CD4-positive, alpha-beta T cell (primary cell): ENCODE data around the gene ATG16L1. TPM values are rescaled to one million over a fixed set of nuclear protein-coding genes. Genes with fewer than 3 reads are reported as not detected.

Experiments used
- ATAC-seq: fragments of 200-7000 bp; cut with Tn5 transposase; one replicate; pipeline ENCODE4 v1.10.0; 2022; ENCODE audit warnings: mild to moderate bottlenecking; ENCODE audit not compliant: poor library complexity
- CTCF ChIA-PET: fragments of 350-600 bp; sonication (Branson Sonifier 250); formaldehyde crosslinking; loops from one replicate; lab custom pipeline; 2021; ENCODE audit warnings: antibody characterized with exemption, inconsistent platforms; lab: Charles Lee
- POLR2A ChIA-PET: fragments of 350-600 bp; sonication (Branson Sonifier 250); formaldehyde crosslinking; loops from one replicate; lab custom pipeline; 2021; ENCODE audit warnings: antibody characterized with exemption, inconsistent platforms; lab: Charles Lee
- DNase-seq, 14 experiments: peaks; one replicate each; pipeline ENCODE4 v3.0.0-alpha.2; 2013 to 2020; ENCODE audit warnings: mixed read lengths in 2 of 14
- H3K27ac ChIP-seq, 2 donors: one replicate each; pipeline versions ENCODE4 v1.5.1 to v1.7.0; 2013; ENCODE audit warnings: low read length in 2 of 2, low read depth in 1 of 2, mild to moderate bottlenecking in 1 of 2
- H3K27me3 ChIP-seq, 2 experiments: 1 replicate in 1 of 2; 2 replicates in 1 of 2; pipeline versions ENCODE4 v1.6.1 to v1.7.0; 2013; ENCODE audit warnings: low read length in 2 of 2, control low read depth in 1 of 2, mild to moderate bottlenecking in 1 of 2, moderate library complexity in 1 of 2; ENCODE audit not compliant: insufficient read depth in 2 of 2, control insufficient read depth in 1 of 2
- H3K36me3 ChIP-seq: one replicate; pipeline ENCODE4 v1.6.1; 2013; ENCODE audit warnings: low read length, control low read depth; ENCODE audit not compliant: insufficient read depth
- H3K4me1 ChIP-seq: one replicate; pipeline ENCODE4 v1.6.1; 2013; ENCODE audit warnings: low read length, control low read depth; ENCODE audit not compliant: insufficient read depth
- H3K4me3 ChIP-seq: one replicate; pipeline ENCODE4 v1.5.1; 2013; ENCODE audit warnings: mild to moderate bottlenecking, low read length, moderate library complexity
- H3K9me3 ChIP-seq, 2 experiments: 1 replicate in 1 of 2; 2 replicates in 1 of 2; pipeline versions ENCODE4 v1.6.1 to v1.7.0; 2013; ENCODE audit warnings: low read length in 2 of 2, mild to moderate bottlenecking in 2 of 2, control low read depth in 1 of 2, moderate library complexity in 1 of 2; ENCODE audit not compliant: control insufficient read depth in 1 of 2, insufficient read depth in 1 of 2
- H3K27ac Mint-ChIP-seq: one replicate; pipeline ENCODE4 v1.8.0; 2020; ENCODE audit warnings: mixed read lengths
- H3K27me3 Mint-ChIP-seq: one replicate; pipeline ENCODE4 v1.8.0; 2021; ENCODE audit warnings: mixed read lengths
- H3K36me3 Mint-ChIP-seq: one replicate; pipeline ENCODE4 v1.8.0; 2021; ENCODE audit warnings: low read depth, mixed read lengths
- H3K4me1 Mint-ChIP-seq: one replicate; pipeline ENCODE4 v1.8.0; 2021; ENCODE audit warnings: low read depth, mixed read lengths
- H3K4me3 Mint-ChIP-seq: one replicate; pipeline ENCODE4 v1.8.0; 2020; ENCODE audit warnings: mild to moderate bottlenecking, mixed read lengths
- H3K9me3 Mint-ChIP-seq: one replicate; pipeline ENCODE4 v1.8.0; 2020; ENCODE audit warnings: mixed read lengths
- intact Hi-C, 2 experiments: fragments of 100-400 bp; cut with DNase I in 1 of 2; cut with micrococcal nuclease in 1 of 2; formaldehyde crosslinking; loops; one replicate each; pipeline versions ENCODE4 v1.15.1 to v1.9.0; 2023 to 2025; cut with DNase I, micrococcal nuclease
- total RNA-seq, 174 experiments: library from RNA in 2 of 174; stranded (reverse) in 2 of 174; gene quantifications; one replicate each; pipeline ENCODE4 v1.2.3 and lab custom pipeline; 2021 to 2026
- TF ChIP-seq, protein P1 (sequence below): fragments of 200-600 bp; IDR thresholded peaks from one replicate; pipeline ENCODE4 v1.8.0; 2022; ENCODE audit warnings: antibody characterized with exemption, mild to moderate bottlenecking

ATG16L1 gene
- total RNA-seq, 2 experiments from 2014 or later = 134 to 135 TPM

DNA sequence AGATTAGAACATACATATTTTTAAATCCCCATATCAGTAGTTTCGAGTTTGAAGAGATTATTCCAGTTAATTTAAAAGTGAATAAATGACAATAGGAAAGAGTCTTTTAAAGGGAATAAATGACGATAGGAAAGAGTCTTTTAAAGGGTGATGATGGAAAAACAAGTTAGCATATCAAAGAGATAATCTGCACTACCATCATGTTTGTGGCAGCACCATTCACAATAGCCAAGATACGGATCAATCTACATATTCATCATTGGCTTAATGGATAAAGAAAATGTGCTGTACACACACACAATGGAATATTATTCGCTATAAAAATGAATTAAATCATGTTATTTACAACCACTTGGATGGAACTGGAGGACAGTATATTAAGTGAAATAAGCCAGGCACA, 15.0 kb downstream of the ATG16L1 start:
- H3K4me3 Mint-ChIP-seq = peak overlapping the region; percentile 67
- ChIA-PET CTCF (interaction anchor here (0.5 kb wide), 1 partner anchor 8 kb away, joined by 3 read pairs; no protein-coding TSS in a partner anchor), POLR2A (interaction anchor here (2.8 to 3.7 kb wide), 2 partner anchors 10 to 14 kb away, joined by 16 to 82 read pairs; partner anchors contain the start of gene ATG16L1)
- Histone ChIP-seq H3K4me3 (no peak overlapping the region), H3K4me1 (peaks cover 50% of the 10 kb centered on the region), H3K27me3 (no peaks in the 10 kb centered on the region), H3K27ac (peak overlapping the region; percentile 86 to 88), H3K9me3 (no peaks in the 10 kb centered on the region), H3K36me3 (peaks cover 60% of the 10 kb centered on the region)
- peaks cover 96% of the 10 kb centered on the region for H3K36me3 Mint-ChIP-seq
- peaks cover 74% of the 10 kb centered on the region for H3K4me1 Mint-ChIP-seq
- no peaks in the 10 kb centered on the region for H3K9me3 Mint-ChIP-seq
- intact Hi-C loops = loop anchor here (5.0 kb wide), 3 partner anchors 86 to 184 kb away; partner anchors contain the start of gene DGKD (in 1 of the 2)
- TF ChIP-seq, protein P1, sequence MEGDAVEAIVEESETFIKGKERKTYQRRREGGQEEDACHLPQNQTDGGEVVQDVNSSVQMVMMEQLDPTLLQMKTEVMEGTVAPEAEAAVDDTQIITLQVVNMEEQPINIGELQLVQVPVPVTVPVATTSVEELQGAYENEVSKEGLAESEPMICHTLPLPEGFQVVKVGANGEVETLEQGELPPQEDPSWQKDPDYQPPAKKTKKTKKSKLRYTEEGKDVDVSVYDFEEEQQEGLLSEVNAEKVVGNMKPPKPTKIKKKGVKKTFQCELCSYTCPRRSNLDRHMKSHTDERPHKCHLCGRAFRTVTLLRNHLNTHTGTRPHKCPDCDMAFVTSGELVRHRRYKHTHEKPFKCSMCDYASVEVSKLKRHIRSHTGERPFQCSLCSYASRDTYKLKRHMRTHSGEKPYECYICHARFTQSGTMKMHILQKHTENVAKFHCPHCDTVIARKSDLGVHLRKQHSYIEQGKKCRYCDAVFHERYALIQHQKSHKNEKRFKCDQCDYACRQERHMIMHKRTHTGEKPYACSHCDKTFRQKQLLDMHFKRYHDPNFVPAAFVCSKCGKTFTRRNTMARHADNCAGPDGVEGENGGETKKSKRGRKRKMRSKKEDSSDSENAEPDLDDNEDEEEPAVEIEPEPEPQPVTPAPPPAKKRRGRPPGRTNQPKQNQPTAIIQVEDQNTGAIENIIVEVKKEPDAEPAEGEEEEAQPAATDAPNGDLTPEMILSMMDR = no peak
- H3K27me3 Mint-ChIP-seq = no peaks in the 10 kb centered on the region
- H3K27ac Mint-ChIP-seq = peak overlapping the region; percentile 97
- ATAC-seq (no peak), DNase-seq (no peak)

DNA sequence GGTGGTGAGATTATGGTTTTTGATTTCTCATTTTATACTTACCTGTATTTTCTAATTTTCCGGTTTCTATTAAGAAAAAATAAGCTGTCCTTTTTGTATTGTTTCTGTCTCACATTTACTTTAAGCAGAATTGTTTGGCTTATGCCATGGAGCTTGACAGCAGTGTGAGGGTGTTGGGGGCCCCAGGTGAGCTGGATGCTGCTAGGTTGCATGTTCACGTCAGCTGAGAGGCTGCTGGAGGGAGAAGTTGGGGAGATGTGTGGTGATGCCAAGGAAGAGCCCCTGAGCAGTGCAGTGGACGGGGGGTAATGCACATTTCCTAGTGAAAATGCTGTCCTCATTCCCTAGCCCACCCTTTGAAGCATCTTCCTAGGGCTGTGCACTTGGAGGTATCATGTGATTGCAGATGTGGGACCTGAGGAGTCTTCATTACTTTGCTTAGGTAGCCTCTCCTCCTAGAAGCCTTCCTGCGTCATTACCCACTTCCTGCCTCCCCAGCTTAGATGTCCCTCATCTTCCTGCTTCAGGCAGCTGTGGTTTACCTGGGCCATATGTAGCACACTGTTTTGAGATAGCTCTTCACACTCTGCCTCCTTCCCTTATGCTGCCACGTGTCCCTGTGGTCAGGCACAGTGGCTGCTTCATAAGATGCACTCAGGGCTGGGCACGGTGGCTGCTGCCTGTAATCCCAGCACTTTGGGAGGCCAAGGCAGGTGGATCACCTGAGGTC, 16.2 kb downstream of the ATG16L1 start:
- Mint-ChIP-seq H3K9me3 (no peaks in the 10 kb centered on the region), H3K4me3 (peak overlapping the region; percentile 62), H3K36me3 (peaks cover 96% of the 10 kb centered on the region), H3K27me3 (no peaks in the 10 kb centered on the region), H3K4me1 (peaks cover 74% of the 10 kb centered on the region), H3K27ac (peak overlapping the region; percentile 97)
- no peaks in the 10 kb centered on the region for H3K27me3 ChIP-seq
- TF ChIP-seq, protein P1 = no peak
- H3K4me3 ChIP-seq = peak overlapping the region; percentile 26
- H3K36me3 ChIP-seq = peaks cover 60% of the 10 kb centered on the region
- H3K9me3 ChIP-seq = no peaks in the 10 kb centered on the region
- ChIA-PET CTCF (interaction anchor here (0.6 to 1.9 kb wide), 6 partner anchors 9 to 414 kb away, joined by 3 to 25 read pairs (median 4); partner anchors contain the start of genes ATG16L1 and DGKD), POLR2A (interaction anchor here (0.6 to 5.9 kb wide), 36 partner anchors 9 to 1803 kb away, joined by 3 to 82 read pairs (median 5); partner anchors contain the start of genes ATG16L1, DGKD, EIF4E2 and INPP5D)
- peak overlapping the region; percentile 86 to 88 for H3K27ac ChIP-seq
- ATAC-seq = peak; percentile 88
- peaks cover 57% of the 10 kb centered on the region for H3K4me1 ChIP-seq
- intact Hi-C loops = loop anchor here (1.0 to 5.0 kb wide), 5 partner anchors 16 to 185 kb away; partner anchors contain the start of genes ATG16L1 (in 1 of the 2) and DGKD (in 1 of the 2)
- peak; percentile 64 to 96 (median 74) for DNase-seq

DNA sequence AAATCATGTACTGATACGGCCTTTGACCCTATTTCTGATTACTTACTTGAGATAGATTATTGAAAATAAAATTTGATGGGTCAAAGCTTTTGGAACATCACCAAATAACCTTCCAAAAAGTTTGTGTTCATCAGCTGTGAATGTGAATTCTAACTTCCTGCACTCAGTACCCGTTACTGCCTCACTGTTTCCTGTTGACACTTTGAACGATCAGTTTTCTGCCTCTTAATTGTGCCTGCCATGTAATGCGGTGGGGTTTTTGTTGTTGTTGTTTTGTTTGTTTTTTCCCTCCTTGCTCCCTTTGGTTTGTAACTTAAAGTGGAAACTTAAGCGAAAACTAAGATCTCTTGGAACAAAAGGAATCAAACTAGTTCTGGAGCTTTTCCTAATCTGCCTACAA, 18.9 kb downstream of the ATG16L1 start:
- Histone ChIP-seq H3K27ac (peak overlapping the region; percentile 86 to 88), H3K9me3 (no peaks in the 10 kb centered on the region), H3K27me3 (no peaks in the 10 kb centered on the region), H3K4me3 (peak overlapping the region; percentile 4), H3K4me1 (peaks cover 63% of the 10 kb centered on the region), H3K36me3 (peaks cover 60% of the 10 kb centered on the region)
- intact Hi-C loops = loop anchor here in 1 of 2 experiments (10.0 kb wide), 1 partner anchor 584 kb away; the partner anchor contains the start of gene HJURP
- Mint-ChIP-seq H3K36me3 (peaks cover 96% of the 10 kb centered on the region), H3K9me3 (no peaks in the 10 kb centered on the region), H3K27me3 (no peaks in the 10 kb centered on the region), H3K4me3 (peak overlapping the region; percentile 82), H3K27ac (peak overlapping the region; percentile 97), H3K4me1 (peaks cover 96% of the 10 kb centered on the region)
- TF ChIP-seq, protein P1 = no peak
- ChIA-PET CTCF (no interaction called here), POLR2A (interaction anchor here (0.8 to 5.9 kb wide), 14 partner anchors 9 to 720 kb away, joined by 3 to 77 read pairs (median 4); partner anchors contain the start of genes ATG16L1, DGKD, EIF4E2 and INPP5D)
- no peak for ATAC-seq
- DNase-seq = peak in 5 of 14 experiments; percentile 13 to 78 (median 61)
